Activated CD8-positive, alpha-beta memory T cell treated with anti-CD3 and anti-CD28 coated beads, Interleukin-2, amount 10 ng/mL, durations not matched to agents 7 days and 5 days (primary cell): Measurements from ENCODE around the gene DCBLD2. TPM values are rescaled to one million over a fixed set of nuclear protein-coding genes. Genes with fewer than 3 reads are reported as not detected.
A peak's percentile ranks its signal among the peaks of the same experiment; 100 is the strongest.

Experiments used
- ATAC-seq: fragments of 150-1000 bp; cut with Tn5 transposase; one replicate; pipeline ENCODE4 v1.10.0; 2021; ENCODE audit warnings: moderate library complexity
- CTCF ChIA-PET: fragments of 350-600 bp; sonication (Branson Sonifier 250); formaldehyde crosslinking; loops from one replicate; lab custom pipeline; 2021; ENCODE audit warnings: antibody characterized with exemption; lab: Charles Lee
- DNase-seq: peaks from one replicate; pipeline ENCODE4 v3.0.0-alpha.2; 2020
- H3K27ac Mint-ChIP-seq: one replicate; pipeline ENCODE4 v1.8.0; 2021; ENCODE audit warnings: mild to moderate bottlenecking, mixed read lengths
- H3K27me3 Mint-ChIP-seq: one replicate; pipeline ENCODE4 v1.8.0; 2021; ENCODE audit warnings: mixed read lengths
- H3K36me3 Mint-ChIP-seq: one replicate; pipeline ENCODE4 v1.8.0; 2021; ENCODE audit warnings: mild to moderate bottlenecking, mixed read lengths
- H3K4me1 Mint-ChIP-seq: one replicate; pipeline ENCODE4 v1.8.0; 2021; ENCODE audit warnings: mixed read lengths
- H3K4me3 Mint-ChIP-seq: one replicate; pipeline ENCODE4 v1.8.0; 2021; ENCODE audit warnings: mild to moderate bottlenecking, moderate library complexity, mixed read lengths
- H3K9me3 Mint-ChIP-seq: one replicate; pipeline ENCODE4 v1.8.0; 2022; ENCODE audit warnings: low read depth, mixed read lengths
- total RNA-seq, 2 experiments: library from RNA; stranded (reverse); gene quantifications; one replicate each; pipeline ENCODE4 v1.2.3, GENCODE V29; 2021

The DCBLD2 gene
- total RNA-seq, 2 experiments from 2014 or later: 0.50 to 2.0 TPM

DNA sequence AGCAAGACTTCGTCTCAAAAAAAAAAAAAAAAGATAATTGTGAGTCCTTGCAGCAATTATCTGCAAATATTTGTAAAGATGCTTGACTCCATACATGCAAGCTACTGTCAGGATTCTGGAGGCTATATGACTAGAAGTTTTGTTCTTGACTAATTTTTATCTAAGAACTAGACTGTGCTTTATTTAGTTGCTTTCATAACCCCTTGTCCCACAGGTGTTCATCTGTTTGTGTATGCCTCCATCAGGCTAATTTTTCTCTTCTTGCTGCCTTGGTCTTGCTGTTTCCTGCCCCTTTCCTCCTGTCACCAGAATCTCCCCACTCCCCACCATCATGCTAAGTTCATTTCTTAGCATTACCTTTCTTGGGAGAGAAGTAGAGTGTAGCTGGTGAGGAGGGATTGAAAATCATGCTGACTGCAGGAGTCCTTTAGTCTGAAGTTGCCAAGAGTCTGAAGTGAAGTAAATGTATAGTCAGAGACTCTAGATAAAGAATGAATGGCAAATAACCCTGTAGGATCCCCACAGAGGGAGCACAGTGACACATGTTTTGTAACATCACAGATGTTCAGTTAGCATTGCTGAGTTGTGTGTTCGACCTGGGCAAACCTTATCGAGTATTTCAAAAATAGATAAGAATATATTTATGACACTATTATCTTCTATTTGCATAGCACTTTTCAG, 125.9 kb downstream of the DCBLD2 start:
- H3K4me1 Mint-ChIP-seq: peaks cover 6% of the 10 kb centered on the region
- H3K27me3 Mint-ChIP-seq: peaks cover 24% of the 10 kb centered on the region
- DNase-seq (no peak), ATAC-seq (no peak)
- no peaks in the 10 kb centered on the region for H3K9me3 Mint-ChIP-seq
- no peak overlapping the region for H3K4me3 Mint-ChIP-seq
- no peaks in the 10 kb centered on the region for H3K36me3 Mint-ChIP-seq
- no peak overlapping the region for H3K27ac Mint-ChIP-seq
- CTCF ChIA-PET: no interaction called here

DNA sequence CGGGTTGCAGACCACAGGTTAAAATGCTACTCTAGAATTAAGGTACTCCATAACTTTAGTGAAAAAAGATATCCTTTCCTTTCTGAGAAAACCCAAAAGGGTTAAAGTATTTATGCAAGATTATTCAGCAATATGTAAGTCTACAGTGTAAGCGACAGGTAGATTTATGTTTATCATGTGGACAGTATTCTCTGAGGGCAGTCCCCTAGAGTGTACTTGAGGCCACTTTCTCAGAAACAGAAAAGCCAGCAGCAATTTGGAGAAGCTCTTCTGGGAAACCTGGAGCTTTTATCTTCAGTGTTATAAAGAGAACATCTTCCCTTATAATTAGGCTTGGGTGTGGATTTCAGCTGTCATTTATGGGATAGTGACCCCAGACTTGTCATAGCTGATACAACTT, 129.5 kb downstream of the DCBLD2 start:
- no peaks in the 10 kb centered on the region for H3K9me3 Mint-ChIP-seq
- no peak overlapping the region for H3K4me3 Mint-ChIP-seq
- CTCF ChIA-PET: no interaction called here
- peaks cover 37% of the 10 kb centered on the region for H3K27me3 Mint-ChIP-seq
- H3K27ac Mint-ChIP-seq: no peak overlapping the region
- peaks cover 8% of the 10 kb centered on the region for H3K4me1 Mint-ChIP-seq
- ATAC-seq (no peak), DNase-seq (no peak)
- no peaks in the 10 kb centered on the region for H3K36me3 Mint-ChIP-seq

GRCh38 chr3:98770261-98771039, 131.0 kb downstream of the DCBLD2 start:
- ATAC-seq (peak; percentile 39), DNase-seq (peak; percentile 44)
- Mint-ChIP-seq H3K27me3 (peaks cover 36% of the 10 kb centered on the region), H3K4me3 (no peak overlapping the region), H3K27ac (no peak overlapping the region), H3K9me3 (no peaks in the 10 kb centered on the region), H3K4me1 (peaks cover 8% of the 10 kb centered on the region), H3K36me3 (no peaks in the 10 kb centered on the region)
- CTCF ChIA-PET: no interaction called here

DNA sequence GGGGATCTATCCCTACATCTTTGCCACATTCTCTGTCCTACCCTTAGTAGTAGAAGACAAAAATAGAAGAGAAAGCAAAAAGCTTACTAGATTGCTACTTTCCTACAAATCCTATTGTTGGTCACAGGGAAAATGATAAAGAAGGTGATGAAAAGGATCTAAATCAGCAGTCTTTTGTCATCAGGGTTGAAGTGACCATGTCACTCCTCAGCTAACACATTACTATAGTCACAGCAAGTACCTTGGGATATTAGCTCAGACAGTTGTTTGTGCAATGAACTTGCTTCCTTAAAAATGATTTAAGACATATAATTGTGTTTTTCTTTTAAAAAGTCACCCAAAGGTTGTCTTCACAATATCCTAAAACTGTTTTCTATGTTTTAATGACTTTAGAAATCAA, 132.0 kb downstream of the DCBLD2 start:
- ATAC-seq (no peak), DNase-seq (no peak)
- peaks cover 37% of the 10 kb centered on the region for H3K27me3 Mint-ChIP-seq
- no peaks in the 10 kb centered on the region for H3K9me3 Mint-ChIP-seq
- H3K4me3 Mint-ChIP-seq: no peak overlapping the region
- peaks cover 8% of the 10 kb centered on the region for H3K4me1 Mint-ChIP-seq
- CTCF ChIA-PET: no interaction called here
- H3K27ac Mint-ChIP-seq: no peak overlapping the region
- no peaks in the 10 kb centered on the region for H3K36me3 Mint-ChIP-seq

- ATAC-seq: no peak
- H3K4me1 Mint-ChIP-seq: peaks cover 8% of the 10 kb centered on the region
- no peak overlapping the region for H3K27ac Mint-ChIP-seq
- no peaks in the 10 kb centered on the region for H3K9me3 Mint-ChIP-seq
- no peak for DNase-seq
- CTCF ChIA-PET: no interaction called here
- H3K27me3 Mint-ChIP-seq: peaks cover 33% of the 10 kb centered on the region
- H3K4me3 Mint-ChIP-seq: no peak overlapping the region
- no peaks in the 10 kb centered on the region for H3K36me3 Mint-ChIP-seq
These were observed 132.5 kb downstream of the DCBLD2 start for GRCh38 chr3:98768961-98769360.

- Mint-ChIP-seq H3K4me1 (peaks cover 12% of the 10 kb centered on the region), H3K27ac (no peak overlapping the region), H3K36me3 (no peaks in the 10 kb centered on the region), H3K27me3 (peaks cover 38% of the 10 kb centered on the region), H3K4me3 (no peak overlapping the region), H3K9me3 (no peaks in the 10 kb centered on the region)
- CTCF ChIA-PET: no interaction called here
- ATAC-seq (no peak), DNase-seq (no peak)
These were observed 134.6 kb downstream of the DCBLD2 start for GRCh38 chr3:98766924-98767323.

DNA sequence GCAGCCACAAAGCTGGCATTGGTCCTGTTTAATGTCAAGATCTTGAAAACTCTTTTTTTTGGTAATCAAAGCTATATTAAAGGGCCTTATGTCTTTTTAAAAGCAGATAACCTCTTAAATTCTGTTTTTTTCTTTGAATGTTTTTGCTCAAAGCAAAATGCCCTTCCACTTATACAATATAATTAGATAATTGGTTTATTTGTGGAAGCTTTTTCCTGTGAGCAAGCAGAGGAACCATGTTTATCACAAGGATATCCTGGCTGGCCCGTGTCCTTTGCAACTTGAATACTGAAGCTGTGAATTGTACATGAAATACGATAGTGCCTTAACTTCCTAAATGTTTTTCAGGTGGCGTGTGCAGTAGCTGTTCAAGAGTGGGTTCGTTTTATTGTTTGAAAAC, 135.8 kb downstream of the DCBLD2 start:
- Mint-ChIP-seq H3K27ac (no peak overlapping the region), H3K36me3 (no peaks in the 10 kb centered on the region), H3K4me1 (peaks cover 10% of the 10 kb centered on the region), H3K27me3 (peaks cover 39% of the 10 kb centered on the region), H3K4me3 (no peak overlapping the region), H3K9me3 (no peaks in the 10 kb centered on the region)
- DNase-seq (no peak), ATAC-seq (no peak)
- CTCF ChIA-PET: no interaction called here

- CTCF ChIA-PET: no interaction called here
- H3K27me3 Mint-ChIP-seq: peaks cover 36% of the 10 kb centered on the region
These were observed 137.0 kb downstream of the DCBLD2 start for GRCh38 chr3:98764472-98764884.

GRCh38 chr3:98763819-98764418, 137.6 kb downstream of the DCBLD2 start:
- H3K36me3 Mint-ChIP-seq: no peaks in the 10 kb centered on the region

More at GRCh38 chr3:98764472-98764884, 137.0 kb downstream of the DCBLD2 start:
- ATAC-seq (no peak), DNase-seq (no peak)
- H3K4me3 Mint-ChIP-seq: no peak overlapping the region
- peaks cover 4% of the 10 kb centered on the region for H3K4me1 Mint-ChIP-seq
- H3K27ac Mint-ChIP-seq: no peak overlapping the region
- no peaks in the 10 kb centered on the region for H3K36me3 Mint-ChIP-seq
- no peaks in the 10 kb centered on the region for H3K9me3 Mint-ChIP-seq

DNA sequence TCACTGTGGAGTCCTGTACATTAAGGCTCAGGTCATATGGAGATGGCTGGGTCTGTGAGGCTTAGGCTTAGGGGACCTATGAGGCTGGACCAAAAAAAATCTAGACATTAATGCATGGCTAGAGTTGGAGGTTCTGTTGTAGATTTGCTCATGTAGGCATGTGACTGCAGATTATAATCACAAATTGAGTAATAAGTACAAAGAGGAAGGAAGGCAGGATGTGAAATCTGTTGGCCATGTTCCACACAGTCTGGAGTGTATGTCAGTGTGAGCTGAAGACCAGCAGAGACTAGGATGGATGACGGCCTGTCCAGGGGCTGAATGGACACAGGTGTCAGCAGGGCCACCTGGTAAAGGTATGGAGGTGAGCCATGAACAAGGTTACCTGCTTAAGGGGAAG, 138.4 kb downstream of the DCBLD2 start, which contains the start of gene ST3GAL6:
Gene ST3GAL6 (plus strand): TSS at position 265 of the 400 bp plus-strand sequence. CDS start 5,101 bp downstream, outside the sequence.
- H3K27ac Mint-ChIP-seq: no peak within 1 kb of the TSS
- CTCF ChIA-PET: no interaction called here
- no peaks in the 10 kb centered on the region for H3K36me3 Mint-ChIP-seq
- no peak for DNase-seq
- no peak for ATAC-seq
- H3K9me3 Mint-ChIP-seq: no peaks in the 10 kb centered on the region
- peaks cover 4% of the 10 kb centered on the region for H3K4me1 Mint-ChIP-seq
- no peak within 1 kb of the TSS for H3K4me3 Mint-ChIP-seq
- H3K27me3 Mint-ChIP-seq: peaks cover 34% of the 10 kb centered on the region

More at GRCh38 chr3:98763819-98764418, 137.6 kb downstream of the DCBLD2 start:
- no peak for ATAC-seq
- Mint-ChIP-seq H3K9me3 (no peaks in the 10 kb centered on the region), H3K27me3 (peaks cover 40% of the 10 kb centered on the region), H3K4me1 (peaks cover 4% of the 10 kb centered on the region), H3K27ac (no peak overlapping the region), H3K4me3 (no peak overlapping the region)
- CTCF ChIA-PET: no interaction called here
- no peak for DNase-seq

GRCh38 chr3:98761643-98762229, 139.8 kb downstream of the DCBLD2 start:
- no peak for ATAC-seq
- DNase-seq: no peak
- no peaks in the 10 kb centered on the region for H3K36me3 Mint-ChIP-seq
- H3K9me3 Mint-ChIP-seq: no peaks in the 10 kb centered on the region
- CTCF ChIA-PET: no interaction called here
- no peak overlapping the region for H3K4me3 Mint-ChIP-seq
- peaks cover 39% of the 10 kb centered on the region for H3K27me3 Mint-ChIP-seq
- no peak overlapping the region for H3K27ac Mint-ChIP-seq
- peaks cover 4% of the 10 kb centered on the region for H3K4me1 Mint-ChIP-seq

DNA sequence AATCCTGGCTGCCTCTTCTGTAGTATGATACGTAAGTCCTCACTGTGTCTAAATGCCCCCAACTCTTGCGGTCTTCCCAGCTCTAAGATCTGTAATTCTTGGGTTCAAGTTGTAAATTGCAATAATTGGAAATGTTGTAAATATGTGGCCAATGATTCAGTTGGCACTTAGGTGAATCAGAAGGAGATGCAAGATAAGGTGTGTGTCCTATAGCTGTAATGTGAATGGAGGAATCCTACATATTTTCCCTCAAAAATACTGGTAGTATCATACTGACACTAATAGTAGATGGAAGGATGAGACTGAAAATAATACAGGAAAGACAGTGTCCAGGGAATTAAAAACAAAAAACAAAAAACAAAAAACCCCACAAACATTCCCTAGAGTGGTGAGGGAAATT, 141.9 kb downstream of the DCBLD2 start:
- peaks cover 4% of the 10 kb centered on the region for H3K4me1 Mint-ChIP-seq
- peaks cover 30% of the 10 kb centered on the region for H3K27me3 Mint-ChIP-seq
- ATAC-seq (no peak), DNase-seq (no peak)
- no peak overlapping the region for H3K27ac Mint-ChIP-seq
- H3K9me3 Mint-ChIP-seq: no peaks in the 10 kb centered on the region
- H3K36me3 Mint-ChIP-seq: no peaks in the 10 kb centered on the region
- CTCF ChIA-PET: interaction anchor here (0.6 to 1.0 kb wide), 2 partner anchors 37 to 103 kb away, joined by 3 to 5 read pairs; no protein-coding TSS in a partner anchor
- no peak overlapping the region for H3K4me3 Mint-ChIP-seq

GRCh38 chr3:98755601-98756000, 145.9 kb downstream of the DCBLD2 start:
- Mint-ChIP-seq H3K27ac (no peak overlapping the region), H3K9me3 (no peaks in the 10 kb centered on the region), H3K27me3 (peaks cover 24% of the 10 kb centered on the region), H3K4me3 (no peak overlapping the region), H3K4me1 (no peaks in the 10 kb centered on the region), H3K36me3 (no peaks in the 10 kb centered on the region)
- no peak for ATAC-seq
- CTCF ChIA-PET: no interaction called here
- no peak for DNase-seq
